HG02588 (cell line): ENCODE measurements around the gene PAK2.
"Not testable (repeated sequence)": the region's sequence is repeated elsewhere in the genome, so short reads cannot be mapped to it uniquely, and the experiment has no call there.

Experiments used
- ATAC-seq: cut with Tn5 transposase; IDR thresholded peaks from one replicate; pipeline ENCODE4 v1.9.1; 2021; ENCODE audit warnings: mild to moderate bottlenecking, moderate library complexity; ENCODE audit not compliant: unreplicated experiment

PAK2 gene

GRCh38 chr3:196777836-196778235, 38.2 kb downstream of the PAK2 start:
- ATAC-seq: no peak

GRCh38 chr3:196778755-196779154, 39.1 kb downstream of the PAK2 start:
- no peak for ATAC-seq

- no peak for ATAC-seq
These were observed 42.9 kb downstream of the PAK2 start for GRCh38 chr3:196782511-196782910.

GRCh38 chr3:196788528-196788927, 48.9 kb downstream of the PAK2 start:
- no peak for ATAC-seq

- no peak for ATAC-seq
These were observed 50.3 kb downstream of the PAK2 start for GRCh38 chr3:196789885-196790359.

GRCh38 chr3:196790636-196791035, 51.0 kb downstream of the PAK2 start:
- ATAC-seq: no peak

- ATAC-seq: no peak
These were observed 53.1 kb downstream of the PAK2 start for GRCh38 chr3:196792771-196793170.

GRCh38 chr3:196793246-196793645, 53.6 kb downstream of the PAK2 start:
- ATAC-seq: no peak

- no peak for ATAC-seq
These were observed 54.8 kb downstream of the PAK2 start for GRCh38 chr3:196794467-196794866.

GRCh38 chr3:196796317-196796716, 56.7 kb downstream of the PAK2 start:
- no peak for ATAC-seq

- ATAC-seq: no peak
These were observed 61.2 kb downstream of the PAK2 start for GRCh38 chr3:196800742-196801434.

GRCh38 chr3:196803891-196804468, 64.3 kb downstream of the PAK2 start:
- no peak for ATAC-seq

- no peak for ATAC-seq
These were observed 65.1 kb downstream of the PAK2 start for GRCh38 chr3:196804773-196805172.

- no peak for ATAC-seq
These were observed 71.4 kb downstream of the PAK2 start for GRCh38 chr3:196810963-196811581.

GRCh38 chr3:196812853-196813252, 73.2 kb downstream of the PAK2 start:
- no peak for ATAC-seq

GRCh38 chr3:196813903-196814302, 74.2 kb downstream of the PAK2 start:
- ATAC-seq: no peak

GRCh38 chr3:196821806-196822355, 82.2 kb downstream of the PAK2 start:
- ATAC-seq: no peak

GRCh38 chr3:196829651-196830050, 90.0 kb downstream of the PAK2 start:
- ATAC-seq: not testable (repeated sequence)

GRCh38 chr3:196835086-196835485, 95.4 kb downstream of the PAK2 start:
- ATAC-seq: no peak

GRCh38 chr3:196836626-196837025, 97.0 kb downstream of the PAK2 start:
- ATAC-seq: not testable (repeated sequence)

- ATAC-seq: no peak
These were observed 98.3 kb downstream of the PAK2 start for GRCh38 chr3:196837819-196838420.
